GM10248 (cell line): ENCODE measurements around the gene NCAN.
"Not testable (repeated sequence)": the region's sequence is repeated elsewhere in the genome, so short reads cannot be mapped to it uniquely, and the experiment has no call there.

Experiments used
- CTCF ChIA-PET: fragments of 300-600 bp; sonication (Branson Sonifier 250); formaldehyde crosslinking; extraction: SDS; loops from one replicate; lab custom pipeline; 2021; ENCODE audit warnings: antibody characterized with exemption; lab: Yijun Ruan, JAX
- POLR2A ChIA-PET: fragments of 350-650 bp; sonication (Branson Sonifier 250); formaldehyde crosslinking; extraction: SDS; loops from one replicate; lab custom pipeline; 2020; ENCODE audit warnings: antibody characterized with exemption; lab: Yijun Ruan, JAX
- DNase-seq: peaks from one replicate; pipeline ENCODE4 v3.0.0; 2012; ENCODE audit errors: extremely low spot score
- CTCF ChIP-seq: IDR thresholded peaks from 2 replicates; pipeline ENCODE4 v1.5.1; 2012; ENCODE audit warnings: mild to moderate bottlenecking, low read depth; ENCODE audit errors: extremely low read depth, missing control alignments, control extremely low read depth

The NCAN gene

GRCh38 chr19:19170053-19170872 is 41.5 kb upstream of the NCAN start, which contains the start of gene MEF2B:
Gene MEF2B (minus strand): TSS chr19:19170263. CDS start chr19:19150735, 19,528 bp downstream.
- DNase-seq: peak; percentile 96
- CTCF ChIA-PET: interaction anchor here (0.9 to 14.0 kb wide), 5 partner anchors 12 to 25 kb away, joined by 3 to 302 read pairs (median 3); partner anchors contain the start of genes BORCS8 and RFXANK
- no peak for TF ChIP-seq CTCF
- POLR2A ChIA-PET: interaction anchor here (0.5 to 1.0 kb wide), 3 partner anchors 10 to 25 kb away, joined by 3 to 5 read pairs (median 4); no protein-coding TSS in a partner anchor

- no peak for TF ChIP-seq CTCF
- DNase-seq: no peak
- CTCF ChIA-PET: interaction anchor here (14.0 kb wide), 1 partner anchor 26 kb away, joined by 302 read pairs; no protein-coding TSS in a partner anchor
- POLR2A ChIA-PET: no interaction called here
These were observed 40.7 kb upstream of the NCAN start for GRCh38 chr19:19170873-19171672.

- peak; percentile 81 for DNase-seq
- TF ChIP-seq CTCF: no peak
- ChIA-PET CTCF (interaction anchor here (1.4 to 14.0 kb wide), 3 partner anchors 15 to 26 kb away, joined by 4 to 302 read pairs (median 6); no protein-coding TSS in a partner anchor), POLR2A (no interaction called here)
These were observed 39.8 kb upstream of the NCAN start for GRCh38 chr19:19171821-19172532.

GRCh38 chr19:19173243-19173642 is 38.5 kb upstream of the NCAN start:
- DNase-seq: not testable (repeated sequence)
- ChIA-PET CTCF (interaction anchor here (1.4 to 14.0 kb wide), 4 partner anchors 10 to 28 kb away, joined by 4 to 302 read pairs (median 7); no protein-coding TSS in a partner anchor), POLR2A (interaction anchor here (0.7 kb wide), 1 partner anchor 12 kb away, joined by 4 read pairs; no protein-coding TSS in a partner anchor)

- CTCF ChIA-PET: interaction anchor here (1.3 to 14.0 kb wide), 7 partner anchors 10 to 123 kb away, joined by 3 to 302 read pairs (median 20); no protein-coding TSS in a partner anchor
- POLR2A ChIA-PET: interaction anchor here (0.6 kb wide), 1 partner anchor 162 kb away, joined by 3 read pairs; no protein-coding TSS in a partner anchor
- DNase-seq: no peak
- no peak for TF ChIP-seq CTCF
These were observed 34.8 kb upstream of the NCAN start for GRCh38 chr19:19176950-19177349.
